ENCODE data around the gene HIGD1B.

HIGD1B gene

DNA sequence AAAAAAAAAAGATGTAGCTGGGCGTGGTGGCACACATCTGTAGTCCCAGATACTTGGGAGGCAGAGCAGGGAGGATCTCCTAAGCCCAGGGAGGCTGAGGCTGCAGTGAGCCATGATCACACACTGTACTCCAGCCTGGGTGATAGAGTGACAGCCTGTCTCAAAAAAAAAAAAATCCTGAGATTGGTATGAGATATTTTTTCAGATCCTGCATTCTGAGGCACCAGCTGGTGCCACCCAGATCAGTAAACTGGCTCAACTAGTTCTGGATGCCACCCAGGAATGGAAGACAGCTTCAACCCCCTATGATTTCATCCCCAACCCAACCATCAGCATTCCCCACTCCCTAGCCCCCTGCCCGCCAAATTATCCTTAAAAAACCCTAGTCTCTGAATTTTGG is 10.5 kb upstream of the HIGD1B start:
- no peak for DNase-seq (ENCODE audit: low read depth in 2 of 2)

DNA sequence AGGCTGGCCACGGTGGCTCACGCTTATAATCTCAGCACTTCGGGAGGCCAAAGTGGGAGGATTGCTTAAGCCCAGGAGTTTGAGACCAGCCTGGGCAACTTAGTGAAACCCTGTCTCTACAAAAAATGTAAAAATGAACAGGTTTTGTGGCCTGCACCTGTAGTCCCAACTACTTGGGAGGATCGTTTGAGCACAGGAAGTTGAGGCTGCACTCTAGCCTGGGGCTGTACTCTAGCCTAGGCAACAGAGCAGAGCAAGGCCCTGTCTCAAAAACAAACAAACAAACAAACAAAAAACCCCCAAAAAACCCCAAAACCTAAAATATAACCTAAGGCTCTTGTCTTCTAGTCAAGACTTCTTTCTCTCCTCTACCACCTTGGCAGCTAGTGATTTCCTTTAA is 7.4 kb upstream of the HIGD1B start:
- no peak for DNase-seq (ENCODE audit: low read depth in 2 of 2)

DNA sequence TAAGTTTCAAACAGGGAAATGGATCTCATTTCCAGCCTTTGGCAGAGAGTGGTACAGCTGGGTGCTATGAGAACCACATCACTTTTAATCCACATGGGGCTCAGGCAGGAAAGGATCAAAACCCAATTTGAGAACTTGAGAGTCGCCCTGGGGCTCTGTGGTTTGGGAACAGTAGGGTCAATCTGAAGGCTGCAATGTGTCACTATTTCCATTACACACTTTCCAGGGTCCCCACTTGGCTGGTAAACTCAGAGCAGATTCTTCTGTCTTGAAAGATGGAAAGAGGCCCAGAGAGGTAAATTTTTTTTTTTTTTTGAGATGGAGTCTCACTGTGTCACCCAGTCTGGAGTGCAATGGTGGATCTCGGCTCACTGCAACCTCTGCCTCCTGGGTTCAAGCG is 6.7 kb upstream of the HIGD1B start:
- DNase-seq (ENCODE audit: low read depth in 2 of 2), result no peak

DNA sequence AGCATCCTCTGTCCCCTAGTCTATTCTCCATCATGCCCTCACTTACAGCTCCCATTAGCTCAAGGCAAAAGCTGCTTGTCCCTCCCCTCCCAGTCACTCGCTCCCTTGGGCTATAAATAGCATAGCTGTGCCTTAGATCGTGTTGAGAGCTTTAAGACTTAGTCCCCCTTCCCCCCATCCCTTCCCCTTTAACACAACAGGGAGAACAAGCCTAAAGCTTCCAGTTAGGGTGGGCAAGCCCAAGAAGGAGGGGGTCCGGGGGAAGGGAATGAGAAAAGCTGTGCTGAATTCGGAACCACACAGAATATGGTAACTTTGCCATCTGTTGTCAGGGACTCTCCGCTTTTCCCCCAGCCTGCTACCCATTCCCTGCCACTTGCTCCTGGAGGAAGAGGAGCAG is 4.9 kb upstream of the HIGD1B start:
- DNase-seq (ENCODE audit: low read depth in 2 of 2), result no peak

DNA sequence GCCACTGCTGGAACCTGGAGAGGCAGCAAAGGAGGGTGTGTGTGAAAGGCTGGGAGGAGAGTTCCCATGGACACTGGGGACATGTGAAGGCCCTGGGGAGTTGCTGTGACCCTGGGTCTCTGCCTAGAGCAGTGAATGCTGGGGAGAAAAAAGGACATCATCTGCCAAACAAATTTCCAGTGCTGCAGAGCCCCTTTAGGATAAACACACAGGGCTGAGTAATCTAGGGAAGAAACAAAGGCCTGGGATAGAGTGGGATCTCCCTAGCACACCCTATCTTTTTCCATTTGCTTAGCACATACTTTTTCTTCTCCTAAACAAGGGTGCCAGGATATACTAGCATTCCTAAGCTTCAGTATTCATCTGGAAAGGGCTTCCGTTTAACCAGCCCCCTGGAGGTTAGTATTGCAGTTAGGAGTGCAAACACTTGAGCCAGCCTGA is 3.3 kb upstream of the HIGD1B start:
- DNase-seq (ENCODE audit: low read depth in 2 of 2), result no peak

DNA sequence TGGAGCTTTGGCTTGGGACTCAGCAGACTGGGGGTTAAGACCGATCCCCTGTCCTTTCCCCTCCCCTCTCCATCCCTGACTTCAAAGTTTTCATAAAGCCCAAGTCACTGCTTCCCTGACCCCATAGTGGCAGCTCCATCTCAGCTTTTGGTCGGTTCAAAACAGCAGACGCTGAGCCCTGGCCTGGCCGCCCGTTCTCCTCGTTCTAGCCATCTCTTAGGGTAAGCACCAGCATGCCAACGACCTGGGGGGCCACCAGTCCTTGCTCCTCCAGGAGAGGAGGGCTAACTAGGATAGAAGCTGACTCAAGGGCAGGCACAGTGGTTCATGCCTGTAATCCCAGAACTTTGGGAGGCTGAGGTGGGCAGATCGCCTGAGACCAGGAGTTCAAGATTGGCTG is 1.5 kb upstream of the HIGD1B start:
- no peak for DNase-seq (ENCODE audit: low read depth in 2 of 2)

DNA sequence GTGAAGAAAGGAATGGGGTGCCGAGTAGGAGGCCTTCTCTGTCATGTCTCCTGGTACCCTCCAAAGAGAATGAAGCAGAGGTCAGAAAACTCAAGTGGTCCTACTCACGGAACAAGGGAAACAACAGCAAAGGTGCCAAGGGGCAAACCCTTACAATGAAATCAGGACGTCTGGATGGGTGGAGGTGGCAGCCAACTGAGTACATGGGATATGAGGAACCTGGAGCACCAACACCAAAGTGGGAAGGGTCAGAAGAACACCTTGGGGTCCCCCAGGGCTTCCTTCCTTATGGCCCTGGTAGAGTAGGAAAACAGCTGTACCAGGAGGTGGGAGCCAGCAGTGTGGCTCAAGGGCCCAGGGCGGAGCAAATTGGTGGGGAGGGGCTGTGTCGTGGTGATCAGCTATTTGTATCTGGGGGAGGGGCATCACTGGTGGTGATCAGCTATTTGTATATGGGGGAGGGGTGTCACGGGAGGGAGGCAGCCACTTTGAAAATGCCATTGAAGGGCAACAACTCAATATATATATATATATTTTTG is 643 bp downstream of the HIGD1B start:
- DNase-seq (ENCODE audit: low read depth in 2 of 2), result no peak

DNA sequence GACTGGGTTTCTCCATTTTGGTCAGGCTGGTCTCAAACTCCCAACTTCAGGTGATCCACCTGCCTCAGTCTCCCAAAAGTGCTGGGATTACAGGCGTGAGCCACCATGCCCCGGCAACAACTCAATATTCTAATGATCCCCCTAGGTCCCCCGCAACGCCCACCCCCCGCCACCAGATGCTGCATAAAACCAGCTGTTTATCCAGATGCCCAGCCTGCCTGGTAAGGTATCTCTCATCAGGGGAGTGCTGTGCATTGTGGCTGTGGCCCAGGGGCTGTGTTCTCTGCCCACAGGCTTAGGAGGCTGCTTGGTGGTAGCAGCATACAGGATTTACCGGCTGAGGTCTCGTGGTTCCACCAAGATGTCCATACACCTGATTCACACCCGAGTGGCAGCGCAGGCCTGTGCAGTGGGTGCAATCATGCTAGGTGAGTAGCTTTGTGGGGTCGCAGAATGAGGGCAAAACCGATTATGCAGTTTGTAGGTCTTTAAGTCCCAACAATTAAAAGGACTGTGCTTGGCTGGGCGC is 1.3 kb downstream of the HIGD1B start:
- no peak for DNase-seq (ENCODE audit: low read depth in 2 of 2)

DNA sequence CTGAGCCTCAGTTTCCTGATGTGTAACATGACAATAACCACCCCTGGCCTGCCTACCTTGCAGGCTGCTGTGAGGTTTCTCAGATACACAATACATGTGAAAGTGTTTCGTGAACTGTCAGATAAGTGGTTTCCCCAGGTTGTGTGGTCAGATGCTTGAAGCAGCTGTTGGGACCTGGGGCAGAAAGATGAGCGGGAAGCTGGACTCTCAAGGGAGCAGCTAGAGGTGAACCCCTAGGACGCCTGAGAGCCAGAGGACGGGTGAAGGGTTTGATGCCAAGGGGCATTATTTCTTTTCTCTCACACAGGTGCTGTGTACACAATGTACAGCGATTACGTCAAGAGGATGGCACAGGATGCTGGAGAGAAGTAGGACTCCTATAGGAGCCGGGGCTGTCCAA is 2.3 kb downstream of the HIGD1B start:
- DNase-seq (ENCODE audit: low read depth in 2 of 2), result no peak

DNA sequence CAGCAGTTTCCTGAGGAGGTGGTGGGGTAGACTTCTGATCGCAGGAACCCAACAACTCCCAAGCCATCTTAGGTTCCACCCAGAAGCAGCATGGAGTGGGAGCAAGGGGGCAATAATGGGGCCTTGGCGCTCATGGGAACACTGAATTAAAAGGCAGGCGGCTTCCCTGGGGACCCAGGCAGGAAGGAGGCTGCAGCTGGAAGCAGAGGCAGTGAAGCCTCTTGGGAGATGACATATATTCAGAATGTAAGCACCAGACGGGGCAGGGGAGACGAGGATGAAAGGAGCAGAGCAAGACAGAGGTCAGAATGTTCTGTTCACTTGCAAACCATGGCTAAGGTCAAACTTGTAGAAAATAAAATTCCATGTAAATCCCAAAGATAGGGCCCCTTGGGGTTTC is 2.9 kb downstream of the HIGD1B start:
- DNase-seq (ENCODE audit: low read depth in 2 of 2), result no peak

DNA sequence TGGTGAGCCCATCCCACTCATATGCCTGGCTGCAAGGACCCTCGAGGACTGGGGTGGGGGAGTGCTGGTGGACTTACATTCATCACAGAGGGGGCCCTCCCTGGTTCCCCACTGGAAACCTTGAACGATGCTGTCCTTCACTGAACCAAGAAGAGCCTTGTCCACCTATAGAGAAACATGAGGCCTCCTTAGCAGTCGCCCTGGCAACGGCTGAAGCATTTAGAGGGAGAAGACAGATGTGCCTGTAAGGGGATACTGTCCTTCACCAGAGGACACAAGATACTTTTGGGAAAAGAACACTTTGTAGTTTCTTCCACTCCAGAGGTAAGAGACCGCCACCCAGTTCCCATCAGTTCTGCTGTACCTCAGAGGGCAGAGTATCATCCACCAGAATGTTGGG is 6.5 kb downstream of the HIGD1B start:
- no peak for DNase-seq (ENCODE audit: low read depth in 2 of 2)

DNA sequence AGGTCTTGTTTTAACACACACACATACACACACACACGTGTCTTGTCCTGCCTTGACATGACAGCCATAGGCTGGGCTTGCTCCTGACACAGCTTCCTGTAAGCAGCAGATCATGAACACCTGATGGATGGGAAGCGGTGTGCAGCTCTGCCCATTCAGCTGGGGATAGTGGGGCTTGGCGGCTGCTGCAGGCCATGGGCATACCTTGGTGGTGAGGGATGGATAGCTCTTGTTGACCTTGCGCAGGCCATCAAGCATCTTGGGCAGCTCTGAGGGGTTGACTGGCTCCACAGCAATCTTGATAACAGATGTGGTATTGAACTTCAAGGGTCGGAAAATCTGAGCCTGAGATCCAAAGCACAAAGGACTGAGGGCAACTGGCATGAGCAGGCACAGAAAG is 12.0 kb downstream of the HIGD1B start:
- DNase-seq (ENCODE audit: low read depth in 2 of 2), result no peak

DNA sequence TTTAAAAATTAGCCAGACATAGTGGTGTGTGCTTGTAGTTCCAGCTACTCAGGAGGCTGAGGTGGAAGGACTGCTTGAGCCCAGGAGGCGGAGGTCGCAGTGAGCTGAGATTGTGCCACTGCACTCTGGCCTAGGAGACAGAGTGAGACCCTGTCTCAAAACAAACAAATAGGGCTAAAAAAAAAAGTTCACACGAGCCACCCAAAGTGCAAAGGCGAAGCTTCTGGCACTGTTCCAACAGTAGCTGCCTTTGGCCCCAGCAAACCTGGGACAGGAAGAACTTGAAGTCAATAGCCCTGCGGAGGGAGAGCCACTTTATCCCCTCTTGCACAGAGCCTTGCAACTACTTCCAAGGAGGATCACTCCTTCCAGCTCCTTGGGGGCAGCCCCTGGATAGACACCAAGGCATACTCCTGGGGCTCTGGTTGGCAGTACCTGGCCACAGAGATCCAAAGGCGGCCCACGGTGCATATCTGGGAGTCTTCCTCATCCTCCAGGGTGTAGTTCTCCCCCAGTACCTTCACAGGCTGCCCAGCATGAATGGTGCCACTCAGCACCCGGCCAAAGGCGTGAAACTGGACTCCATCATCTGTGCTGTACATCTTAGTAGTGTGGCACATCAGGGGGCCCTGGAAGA is 14.7 kb downstream of the HIGD1B start:
- DNase-seq (ENCODE audit: low read depth in 2 of 2), result no peak

DNA sequence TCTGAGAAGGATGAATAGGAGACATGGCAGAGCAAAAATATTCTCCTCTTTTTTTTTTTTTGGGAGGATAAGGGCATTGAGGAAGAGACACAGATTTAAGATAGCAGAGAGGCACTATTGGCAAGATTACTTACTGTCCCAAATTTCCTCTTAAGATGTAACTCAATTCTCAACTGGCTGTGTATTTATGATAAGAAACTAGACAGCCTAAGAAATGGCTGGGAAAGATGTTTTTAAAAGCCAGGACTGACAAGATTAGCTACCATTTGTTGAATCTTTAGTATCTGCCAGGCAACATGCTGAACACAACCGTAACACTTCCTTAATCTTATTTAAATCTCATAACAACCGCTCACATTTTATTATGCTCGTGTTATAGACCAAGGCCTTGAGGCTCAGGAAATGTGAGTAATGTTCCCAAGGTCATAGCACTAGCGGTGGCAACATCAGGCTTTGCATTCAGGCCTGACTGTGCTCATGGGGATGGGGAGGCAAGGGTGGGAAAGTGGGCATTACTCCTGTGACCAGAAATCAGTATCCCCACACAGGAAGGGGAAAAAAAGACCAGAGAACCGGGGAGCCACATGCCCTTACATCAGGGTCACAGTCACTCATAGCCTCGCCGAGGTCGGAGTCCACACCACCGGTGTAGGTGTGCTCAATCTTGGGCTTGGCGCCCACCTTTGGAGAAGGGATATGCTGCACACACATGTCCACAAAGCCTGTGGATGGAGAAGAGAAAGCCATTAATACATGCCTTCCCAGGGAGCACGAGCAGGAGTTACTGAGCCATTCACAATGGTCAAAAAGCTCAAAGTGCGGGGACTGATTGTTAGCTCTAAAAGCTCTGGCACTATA is 15.6 kb downstream of the HIGD1B start:
- no peak for DNase-seq (ENCODE audit: low read depth in 2 of 2)

DNA sequence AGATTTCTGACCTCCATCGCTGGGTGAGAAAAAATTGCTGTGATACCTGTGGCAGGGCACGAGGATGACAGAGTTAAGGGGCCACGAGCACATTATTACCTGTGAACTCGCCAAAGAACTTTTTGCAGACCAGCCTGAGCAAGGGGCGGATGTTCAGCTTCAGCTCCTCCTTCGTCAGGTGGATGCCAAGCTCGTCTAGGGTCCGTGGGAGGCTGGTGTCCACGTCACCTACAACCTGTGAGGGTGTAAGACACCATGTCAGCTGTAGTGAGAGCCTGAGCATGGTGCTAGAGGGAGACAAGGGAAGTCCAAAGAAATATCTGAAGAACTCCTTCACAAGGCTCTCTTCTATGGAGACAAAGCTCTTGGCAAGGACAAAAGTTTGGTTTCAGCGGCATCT is 17.1 kb downstream of the HIGD1B start:
- DNase-seq (ENCODE audit: low read depth in 2 of 2), result no peak

DNA sequence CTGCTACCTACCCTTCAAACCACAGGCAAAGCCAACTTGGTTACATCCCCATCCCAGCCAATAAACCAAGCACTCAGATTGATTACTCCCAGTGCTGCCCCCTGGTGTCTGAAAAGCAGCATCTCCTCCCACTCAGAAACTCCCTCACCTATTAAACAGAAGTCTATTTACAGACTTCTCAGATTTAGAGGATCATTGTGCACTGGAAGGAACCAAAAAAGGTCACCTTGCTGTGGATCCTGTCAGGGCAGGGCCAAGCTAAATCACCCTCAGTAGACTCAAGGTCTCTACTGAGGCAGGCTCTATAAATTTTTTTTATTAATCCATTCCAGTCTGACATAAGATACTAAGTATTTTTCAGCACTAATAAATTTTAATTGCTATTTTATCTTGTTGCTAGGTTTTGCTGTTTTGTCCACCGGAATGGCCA is 17.6 kb downstream of the HIGD1B start:
- peak; percentile 37 to 40 for DNase-seq (ENCODE audit: low read depth in 2 of 2)

DNA sequence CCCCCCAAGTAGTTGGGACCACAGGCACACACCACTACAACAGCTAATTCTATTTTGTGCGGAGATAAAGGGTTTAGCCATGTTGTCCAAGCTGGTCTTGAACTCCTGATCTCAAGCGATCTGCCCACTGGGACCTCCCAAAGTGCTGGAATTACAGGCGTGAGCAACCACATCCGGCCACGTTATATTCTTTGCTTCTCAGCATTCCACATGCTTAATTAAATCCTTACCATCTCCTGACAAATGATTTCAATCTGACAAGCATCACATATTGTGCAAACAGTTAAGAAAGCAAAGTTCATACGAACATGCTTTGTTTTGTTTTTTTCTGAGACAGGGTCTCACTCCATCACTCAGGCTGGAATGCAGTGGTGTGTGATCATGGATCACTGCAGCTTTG is 18.2 kb downstream of the HIGD1B start:
- no peak for DNase-seq (ENCODE audit: low read depth in 2 of 2)

DNA sequence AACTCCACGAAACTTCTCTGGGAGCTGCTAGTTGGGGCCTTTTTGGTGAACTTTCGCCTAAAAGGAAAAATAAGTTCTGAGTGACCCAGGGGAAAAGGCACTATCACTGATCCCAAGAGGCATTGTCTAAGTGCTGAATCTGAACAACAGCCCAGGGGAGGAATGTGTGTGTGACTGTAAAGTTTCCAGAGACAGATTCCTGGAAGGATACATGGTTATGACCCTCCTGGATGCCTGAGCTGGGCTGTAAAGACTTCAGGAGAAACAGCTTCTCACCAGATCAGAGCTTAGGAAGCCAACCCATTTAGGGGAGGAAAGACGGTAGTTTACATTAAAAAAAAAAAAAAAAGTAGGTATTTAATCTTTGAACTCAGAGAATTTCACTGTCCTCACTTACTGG is 20.2 kb downstream of the HIGD1B start:
- DNase-seq (ENCODE audit: low read depth in 2 of 2), result no peak

DNA sequence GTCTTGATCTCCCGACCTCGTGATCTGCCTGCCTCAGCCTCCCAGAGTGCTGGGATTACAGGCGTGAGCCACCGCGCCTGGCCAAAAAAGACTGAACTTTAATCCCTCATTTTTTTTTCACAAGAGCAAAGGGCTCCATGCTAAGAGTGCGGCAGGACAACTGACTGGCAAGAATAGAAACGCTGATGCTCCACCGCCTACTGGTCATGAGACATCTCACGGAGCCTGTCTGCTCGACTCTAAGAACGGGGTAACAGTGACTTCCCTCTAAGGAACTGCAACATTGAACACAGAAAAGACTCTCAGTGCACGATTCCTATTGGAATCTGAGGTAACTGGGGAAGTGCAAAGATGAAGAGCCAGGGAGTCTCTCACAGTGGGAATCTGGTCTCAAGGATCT is 23.9 kb downstream of the HIGD1B start:
- no peak for DNase-seq (ENCODE audit: low read depth in 2 of 2)

DNA sequence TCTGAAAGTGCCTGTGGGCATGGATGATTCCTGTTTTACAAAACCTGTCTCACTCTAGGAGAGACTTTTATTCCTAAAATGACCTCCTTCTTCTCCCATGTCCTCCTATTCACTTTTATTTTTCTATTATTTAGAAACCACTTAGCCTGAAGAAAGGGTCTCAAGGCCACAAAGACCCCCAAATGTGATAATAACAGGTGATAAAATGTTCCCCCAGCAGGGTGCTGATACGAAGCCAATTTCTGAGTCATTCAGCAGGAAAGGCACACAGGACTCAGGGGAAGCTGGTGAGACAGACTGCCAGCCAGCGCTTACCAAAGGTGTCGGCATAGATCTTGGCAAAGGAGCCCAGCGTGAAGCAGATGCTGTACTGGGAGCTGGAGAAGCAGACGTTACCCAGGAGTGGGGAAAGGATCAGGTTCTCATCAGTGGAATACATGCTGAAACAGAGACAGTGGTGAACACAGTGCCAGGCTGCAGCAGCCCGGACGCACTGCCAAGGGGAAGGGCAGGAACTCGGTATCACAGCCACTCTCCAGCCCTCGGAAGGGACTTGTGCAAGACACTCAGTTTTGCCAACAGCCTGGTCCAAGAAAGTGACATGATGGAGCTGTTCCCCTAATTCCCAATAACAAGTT is 24.6 kb downstream of the HIGD1B start:
- no peak for DNase-seq (ENCODE audit: low read depth in 2 of 2)

DNA sequence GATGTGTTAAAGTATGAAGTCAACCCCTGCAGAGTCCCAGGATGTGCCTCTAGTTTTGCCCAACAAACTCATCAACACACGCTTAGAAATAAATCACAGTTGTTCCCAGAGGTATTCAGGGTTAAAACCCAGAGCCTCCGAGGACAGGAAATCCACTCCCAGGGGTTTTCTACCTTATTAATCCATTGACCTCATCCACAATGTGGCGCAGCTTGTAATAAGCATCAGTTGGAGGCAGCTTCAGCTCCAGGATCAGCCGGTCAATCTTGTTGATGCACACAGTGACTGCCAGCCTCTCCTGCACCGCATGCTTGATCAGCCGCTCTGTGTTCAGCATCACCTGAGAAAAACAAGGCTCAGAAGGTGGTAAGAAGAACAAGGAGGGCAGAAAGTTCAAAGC is 28.1 kb downstream of the HIGD1B start:
- no peak for DNase-seq (ENCODE audit: low read depth in 2 of 2)

DNA sequence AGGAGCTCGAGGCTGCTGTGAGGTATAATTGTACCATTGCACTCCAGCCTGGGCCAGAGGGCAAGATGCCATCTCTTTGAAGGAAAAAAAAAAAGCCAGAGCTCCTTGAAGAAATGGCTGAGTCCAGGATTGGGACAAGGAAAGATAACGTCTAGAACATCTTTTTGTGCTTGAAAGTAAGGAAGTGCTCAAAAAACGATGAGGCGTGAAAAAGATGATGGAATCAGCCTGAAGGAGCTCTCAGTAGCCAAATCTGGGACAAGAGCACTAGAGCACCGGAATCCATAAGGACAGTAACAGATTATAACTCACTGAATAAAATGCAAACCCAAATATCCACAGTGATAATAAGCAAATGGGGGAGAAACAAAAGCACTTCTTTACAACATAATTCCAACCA is 29.4 kb downstream of the HIGD1B start:
- DNase-seq (ENCODE audit: low read depth in 2 of 2), result no peak
